ENCODE results near the gene GALC. TPM values are rescaled to one million over a fixed set of nuclear protein-coding genes. Genes with fewer than 3 reads are reported as not detected.
A peak's percentile ranks its signal among the peaks of the same experiment; 100 is the strongest.

Gene GALC
- total RNA-seq, 1 donor from 2014 or later, result 33.3 TPM

DNA sequence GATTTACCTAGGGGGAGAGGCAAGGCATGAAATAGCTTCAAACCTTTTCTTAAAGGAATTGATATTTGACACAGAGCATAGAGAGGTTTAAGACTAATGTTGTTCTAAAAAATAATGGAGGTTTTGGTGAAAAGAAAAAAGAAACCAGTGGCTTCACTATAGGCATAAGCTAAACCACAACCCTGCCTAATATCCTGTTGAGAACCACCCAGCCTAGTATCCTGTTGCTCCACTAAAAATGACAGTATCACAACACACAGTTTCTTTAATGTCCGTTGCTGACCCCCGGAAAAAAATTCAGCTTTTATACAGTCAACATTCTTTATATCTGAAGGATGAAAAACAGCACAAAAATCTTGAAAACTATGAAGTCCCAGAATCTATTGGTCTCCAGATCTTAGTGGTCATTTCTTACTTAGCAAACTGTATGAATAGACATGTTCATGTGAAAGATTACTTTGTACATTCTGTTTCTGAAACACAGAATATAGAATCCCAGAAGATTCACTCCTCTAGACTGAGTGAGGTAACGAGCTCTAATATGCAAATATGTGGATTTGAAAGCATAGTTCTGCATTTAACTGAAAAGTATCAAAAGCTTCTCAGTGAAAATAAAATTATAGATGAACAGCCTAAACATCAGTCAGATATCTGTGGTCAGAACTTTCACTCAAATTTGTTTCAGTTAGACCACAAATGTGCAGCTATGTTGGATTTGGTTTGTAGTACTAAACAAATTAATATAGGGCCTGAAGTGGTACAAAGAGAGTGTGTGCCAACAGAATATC lies 40.5 kb downstream of the GALC start:
- Histone ChIP-seq H3K36me3 (ENCODE audit: control insufficient read depth, insufficient read depth, low read length) (no peaks in the 10 kb centered on the region), H3K4me3 (ENCODE audit: low read depth, low read length) (no peak overlapping the region), H3K27me3 (ENCODE audit: control insufficient read depth, insufficient read depth, low read length) (no peaks in the 10 kb centered on the region)
- DNase-seq (ENCODE audit: low read depth), result no peak
- TF ChIP-seq, protein P1, sequence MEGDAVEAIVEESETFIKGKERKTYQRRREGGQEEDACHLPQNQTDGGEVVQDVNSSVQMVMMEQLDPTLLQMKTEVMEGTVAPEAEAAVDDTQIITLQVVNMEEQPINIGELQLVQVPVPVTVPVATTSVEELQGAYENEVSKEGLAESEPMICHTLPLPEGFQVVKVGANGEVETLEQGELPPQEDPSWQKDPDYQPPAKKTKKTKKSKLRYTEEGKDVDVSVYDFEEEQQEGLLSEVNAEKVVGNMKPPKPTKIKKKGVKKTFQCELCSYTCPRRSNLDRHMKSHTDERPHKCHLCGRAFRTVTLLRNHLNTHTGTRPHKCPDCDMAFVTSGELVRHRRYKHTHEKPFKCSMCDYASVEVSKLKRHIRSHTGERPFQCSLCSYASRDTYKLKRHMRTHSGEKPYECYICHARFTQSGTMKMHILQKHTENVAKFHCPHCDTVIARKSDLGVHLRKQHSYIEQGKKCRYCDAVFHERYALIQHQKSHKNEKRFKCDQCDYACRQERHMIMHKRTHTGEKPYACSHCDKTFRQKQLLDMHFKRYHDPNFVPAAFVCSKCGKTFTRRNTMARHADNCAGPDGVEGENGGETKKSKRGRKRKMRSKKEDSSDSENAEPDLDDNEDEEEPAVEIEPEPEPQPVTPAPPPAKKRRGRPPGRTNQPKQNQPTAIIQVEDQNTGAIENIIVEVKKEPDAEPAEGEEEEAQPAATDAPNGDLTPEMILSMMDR (IDR thresholded peaks at IDR 0.05; ENCODE audit: insufficient read depth, low read length, poor library complexity, severe bottlenecking), result no peak

DNA sequence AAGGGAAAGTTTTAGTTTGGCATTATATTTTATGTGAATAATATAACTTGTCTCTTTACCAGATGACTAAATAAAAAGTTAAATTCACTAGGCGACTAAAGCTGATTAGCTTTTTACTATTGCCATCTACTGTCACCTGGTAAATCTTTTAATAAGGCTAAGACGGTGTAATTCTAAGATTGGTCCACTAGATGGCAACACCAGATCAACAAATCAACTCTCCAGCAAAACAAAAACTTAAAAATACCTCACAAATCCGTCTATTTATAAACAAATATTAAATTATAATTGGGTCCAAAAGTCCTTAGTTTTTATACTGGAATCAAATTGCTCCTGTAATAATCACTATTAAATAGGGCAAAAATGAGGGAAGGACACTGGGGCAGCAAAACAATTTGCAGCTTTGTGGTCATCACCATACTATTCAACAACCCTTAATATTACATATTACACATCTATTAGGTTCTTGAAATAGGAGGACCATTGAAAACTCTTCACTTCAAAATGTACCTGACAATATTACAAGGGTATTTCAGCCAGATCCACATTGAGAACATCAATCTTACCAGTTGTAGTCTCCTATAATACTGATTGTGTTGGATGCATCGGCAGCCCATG lies 47.9 kb downstream of the GALC start:
- Histone ChIP-seq H3K4me3 (ENCODE audit: low read depth, low read length) (no peak overlapping the region), H3K36me3 (ENCODE audit: control insufficient read depth, insufficient read depth, low read length) (no peaks in the 10 kb centered on the region), H3K27me3 (ENCODE audit: control insufficient read depth, insufficient read depth, low read length) (no peaks in the 10 kb centered on the region)
- TF ChIP-seq, protein P1 (IDR thresholded peaks at IDR 0.05; ENCODE audit: insufficient read depth, low read length, poor library complexity, severe bottlenecking), result peak; percentile 58
- peak; percentile 12 for DNase-seq (ENCODE audit: low read depth)

DNA sequence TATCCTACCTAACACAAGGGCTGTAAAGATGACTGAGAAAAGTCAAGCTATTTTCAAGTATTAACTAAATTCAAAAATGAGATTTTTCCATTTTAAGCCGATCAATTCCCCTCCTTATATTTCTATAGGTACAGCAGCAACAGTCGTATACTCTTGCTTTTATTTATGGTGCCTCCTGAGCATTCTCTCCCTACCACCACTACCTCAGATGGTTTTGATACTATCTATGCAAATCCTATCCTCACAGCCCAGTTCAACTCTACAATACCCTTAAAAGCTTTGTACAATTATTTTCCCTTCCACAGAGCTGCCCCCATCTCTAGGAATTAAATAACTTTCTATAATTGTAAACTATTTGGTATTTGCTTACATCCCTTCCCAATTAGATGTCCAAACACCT lies 52.1 kb downstream of the GALC start:
- no peaks in the 10 kb centered on the region for H3K36me3 ChIP-seq (ENCODE audit: control insufficient read depth, insufficient read depth, low read length)
- no peaks in the 10 kb centered on the region for H3K27me3 ChIP-seq (ENCODE audit: control insufficient read depth, insufficient read depth, low read length)
- TF ChIP-seq, protein P1 (IDR thresholded peaks at IDR 0.05; ENCODE audit: insufficient read depth, low read length, poor library complexity, severe bottlenecking), result no peak
- H3K4me3 ChIP-seq (ENCODE audit: low read depth, low read length), result no peak overlapping the region
- no peak for DNase-seq (ENCODE audit: low read depth)

DNA sequence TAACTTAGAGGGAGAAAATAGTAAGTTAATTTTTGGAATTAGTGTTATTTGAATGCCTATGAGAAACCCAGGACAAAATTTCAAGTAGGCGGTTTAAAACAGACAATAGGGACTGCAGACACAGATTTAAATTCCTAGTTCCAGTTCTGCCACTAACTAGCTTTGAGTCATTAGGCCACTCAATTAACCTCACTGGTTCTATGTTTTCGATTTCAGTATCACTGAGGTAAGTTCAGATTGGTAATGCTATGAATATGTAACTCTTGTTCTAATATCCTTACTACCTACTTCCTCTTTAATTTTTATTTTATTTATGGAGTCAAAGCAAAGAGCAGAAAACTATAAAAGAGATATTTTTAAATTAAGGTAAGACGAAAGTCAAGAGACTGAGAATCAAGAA lies 52.6 kb downstream of the GALC start:
- Histone ChIP-seq H3K36me3 (ENCODE audit: control insufficient read depth, insufficient read depth, low read length) (no peaks in the 10 kb centered on the region), H3K27me3 (ENCODE audit: control insufficient read depth, insufficient read depth, low read length) (no peaks in the 10 kb centered on the region), H3K4me3 (ENCODE audit: low read depth, low read length) (no peak overlapping the region)
- DNase-seq (ENCODE audit: low read depth), result no peak
- TF ChIP-seq, protein P1 (IDR thresholded peaks at IDR 0.05; ENCODE audit: insufficient read depth, low read length, poor library complexity, severe bottlenecking), result no peak

DNA sequence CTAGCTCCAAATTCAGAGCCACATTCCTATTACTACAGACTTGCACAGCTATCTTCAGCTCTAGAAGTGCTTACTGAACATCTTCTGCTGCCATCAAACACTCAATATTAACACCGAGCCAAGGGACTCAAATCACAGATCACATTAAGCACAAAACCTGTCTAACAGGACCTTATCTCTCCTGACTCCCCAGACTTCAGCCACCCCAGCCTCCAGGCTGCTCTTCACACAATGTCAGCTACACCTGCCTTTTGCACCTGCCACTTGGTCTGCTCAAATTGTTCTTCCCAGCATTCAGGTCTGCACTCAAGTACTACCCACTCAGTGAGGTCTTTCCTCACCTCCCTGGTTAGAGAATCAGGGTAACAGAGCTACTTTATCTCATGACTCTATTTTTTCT lies 57.1 kb downstream of the GALC start:
- TF ChIP-seq, protein P1 (IDR thresholded peaks at IDR 0.05; ENCODE audit: insufficient read depth, low read length, poor library complexity, severe bottlenecking), result no peak
- no peaks in the 10 kb centered on the region for H3K36me3 ChIP-seq (ENCODE audit: control insufficient read depth, insufficient read depth, low read length)
- H3K4me3 ChIP-seq (ENCODE audit: low read depth, low read length), result no peak overlapping the region
- H3K27me3 ChIP-seq (ENCODE audit: control insufficient read depth, insufficient read depth, low read length), result no peaks in the 10 kb centered on the region
- no peak for DNase-seq (ENCODE audit: low read depth)
